Measurements from ENCODE around the gene PTPRB.

Gene PTPRB

DNA sequence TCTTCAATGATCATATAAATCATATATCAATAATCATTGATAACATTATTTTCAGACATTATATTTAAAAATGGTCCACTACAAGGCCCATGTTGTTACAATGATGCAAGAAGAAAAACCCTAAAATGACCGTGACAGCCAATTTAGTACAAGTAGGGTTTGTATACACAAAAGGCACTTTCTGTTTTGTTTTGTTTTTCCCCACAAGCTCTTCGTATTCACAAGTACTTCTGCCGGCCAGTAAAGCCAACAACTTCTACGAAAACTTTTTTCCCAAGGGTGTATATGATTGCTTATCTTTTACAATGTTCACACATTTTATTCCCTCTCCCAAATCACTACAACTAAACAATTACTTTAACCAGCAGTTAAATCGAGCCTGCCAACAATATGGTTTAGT is 9.6 kb downstream of the PTPRB start:
- ATAC-seq (replicated peaks): no peak
- H3K27me3 Mint-ChIP-seq: peaks cover 11 to 19% of the 10 kb centered on the region in 2 donors
- no peaks in the 10 kb centered on the region for H3K36me3 Mint-ChIP-seq
- peaks cover 0 to 5% of the 10 kb centered on the region in 2 donors for H3K9me3 Mint-ChIP-seq
- no peaks in the 10 kb centered on the region for H3K4me1 Mint-ChIP-seq
- DNase-seq: no peak
- H3K27ac Mint-ChIP-seq: no peak overlapping the region
- H3K4me3 Mint-ChIP-seq: no peak overlapping the region

DNA sequence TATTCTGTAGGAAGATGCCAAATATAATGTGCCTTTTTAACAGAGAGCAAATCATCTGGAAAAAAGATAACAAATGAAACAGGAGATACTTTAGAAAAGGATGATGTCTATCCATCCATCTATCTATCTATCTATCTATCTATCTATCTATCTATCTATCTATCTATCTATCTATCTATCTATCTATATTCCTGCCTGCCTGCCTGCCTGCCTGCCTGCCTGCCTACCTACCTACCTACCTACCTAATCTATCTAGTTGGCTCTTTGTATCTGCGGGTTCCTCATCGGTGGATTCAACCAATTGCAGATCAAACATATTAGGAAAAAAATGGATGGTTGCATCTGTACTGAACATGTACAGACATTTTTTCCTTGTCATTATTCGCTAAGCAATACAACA is 11.0 kb downstream of the PTPRB start:
- H3K9me3 Mint-ChIP-seq: peaks cover 0 to 3% of the 10 kb centered on the region in 2 donors
- H3K27ac Mint-ChIP-seq: no peak overlapping the region
- H3K36me3 Mint-ChIP-seq: no peaks in the 10 kb centered on the region
- no peak overlapping the region for H3K4me3 Mint-ChIP-seq
- no peaks in the 10 kb centered on the region for H3K4me1 Mint-ChIP-seq
- DNase-seq (no peak), ATAC-seq (replicated peaks) (no peak)
- H3K27me3 Mint-ChIP-seq: peaks cover 11 to 19% of the 10 kb centered on the region in 2 donors

DNA sequence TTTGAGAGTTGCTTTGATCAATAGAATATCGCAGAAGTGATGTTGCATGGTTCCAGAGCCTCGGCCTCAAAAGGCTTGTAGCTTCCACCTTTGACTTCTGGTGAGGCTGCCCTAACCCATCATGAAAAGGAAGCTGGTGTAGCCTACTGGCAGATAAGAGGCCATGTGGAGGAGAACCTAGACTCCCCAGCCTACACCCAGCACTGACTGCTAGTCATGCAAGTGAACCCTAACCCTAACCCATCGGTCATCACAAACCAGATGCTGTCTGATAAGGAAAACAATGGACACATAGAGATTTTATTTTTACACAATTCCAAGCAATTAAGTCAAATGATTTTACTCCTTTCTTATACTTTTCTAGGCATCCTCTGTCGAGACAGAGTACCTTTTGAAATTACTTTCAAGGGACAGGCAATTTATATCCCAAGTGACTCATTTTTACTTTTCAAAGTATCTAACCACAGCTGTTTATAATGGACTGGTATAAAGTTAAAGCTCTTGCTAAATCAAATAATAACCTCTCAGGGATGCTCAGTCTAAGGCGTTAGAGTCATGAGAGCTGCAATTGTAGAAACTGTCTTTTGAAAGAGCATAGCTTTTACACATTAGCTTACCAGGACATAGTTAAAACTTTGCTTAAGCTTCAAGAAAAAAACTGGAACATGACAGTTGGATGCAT is 17.6 kb downstream of the PTPRB start:
- H3K4me1 Mint-ChIP-seq: no peaks in the 10 kb centered on the region
- H3K9me3 Mint-ChIP-seq: no peaks in the 10 kb centered on the region
- no peaks in the 10 kb centered on the region for H3K36me3 Mint-ChIP-seq
- peaks cover 8 to 10% of the 10 kb centered on the region in 2 donors for H3K27me3 Mint-ChIP-seq
- DNase-seq: no peak
- no peak overlapping the region for H3K4me3 Mint-ChIP-seq
- no peak overlapping the region for H3K27ac Mint-ChIP-seq
- no peak for ATAC-seq (replicated peaks)

DNA sequence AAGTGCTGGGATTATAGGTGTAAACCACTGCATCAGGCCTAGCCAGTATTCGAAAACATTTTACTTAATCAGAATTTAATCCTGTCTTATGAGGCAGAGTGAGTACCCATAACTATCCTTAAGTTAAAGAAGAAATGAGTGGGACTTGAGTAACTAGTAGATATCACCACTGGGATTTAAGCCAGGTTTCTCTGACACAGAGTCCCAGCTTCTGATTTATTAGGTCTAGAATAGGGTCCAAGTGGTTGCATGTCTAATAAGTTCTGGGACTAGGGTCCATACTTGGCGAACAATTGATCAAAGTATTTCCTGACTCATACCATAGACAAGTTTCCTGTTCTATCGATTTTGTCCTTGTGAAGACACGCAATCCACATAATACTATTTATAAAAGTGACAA is 18.9 kb downstream of the PTPRB start:
- ATAC-seq (replicated peaks) (no peak), DNase-seq (no peak)
- no peaks in the 10 kb centered on the region for H3K4me1 Mint-ChIP-seq

DNA sequence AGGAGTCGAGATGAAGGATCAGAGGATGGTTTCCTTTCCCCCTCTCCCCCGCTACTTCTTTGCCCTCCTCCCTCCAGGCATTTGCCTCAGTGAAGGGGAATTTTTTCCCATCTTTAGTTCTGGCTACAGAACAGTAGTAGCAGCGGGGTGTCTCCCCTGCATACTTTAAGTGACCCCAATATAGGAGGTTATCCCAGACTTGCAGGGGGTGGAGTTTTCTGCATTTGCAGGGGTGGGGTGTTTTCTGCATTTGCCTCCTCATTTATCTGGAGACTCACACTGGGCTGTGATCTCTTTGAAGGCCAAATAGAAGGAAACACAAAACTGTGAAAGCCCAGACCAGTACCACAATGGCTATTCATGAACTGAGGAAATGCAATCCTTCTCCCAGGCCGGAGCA is 19.8 kb downstream of the PTPRB start:
- no peaks in the 10 kb centered on the region for H3K4me1 Mint-ChIP-seq
- no peak overlapping the region for H3K27ac Mint-ChIP-seq
- no peaks in the 10 kb centered on the region for H3K36me3 Mint-ChIP-seq
- no peaks in the 10 kb centered on the region for H3K9me3 Mint-ChIP-seq
- H3K27me3 Mint-ChIP-seq: peaks cover 15 to 16% of the 10 kb centered on the region in 2 donors
- H3K4me3 Mint-ChIP-seq: no peak overlapping the region
- ATAC-seq (replicated peaks) (no peak), DNase-seq (no peak)

More for the DNA sequence above, 18.9 kb downstream of the PTPRB start:
- Mint-ChIP-seq H3K9me3 (no peaks in the 10 kb centered on the region), H3K27me3 (peaks cover 11 to 15% of the 10 kb centered on the region in 2 donors), H3K27ac (no peak overlapping the region), H3K4me3 (no peak overlapping the region), H3K36me3 (no peaks in the 10 kb centered on the region)

DNA sequence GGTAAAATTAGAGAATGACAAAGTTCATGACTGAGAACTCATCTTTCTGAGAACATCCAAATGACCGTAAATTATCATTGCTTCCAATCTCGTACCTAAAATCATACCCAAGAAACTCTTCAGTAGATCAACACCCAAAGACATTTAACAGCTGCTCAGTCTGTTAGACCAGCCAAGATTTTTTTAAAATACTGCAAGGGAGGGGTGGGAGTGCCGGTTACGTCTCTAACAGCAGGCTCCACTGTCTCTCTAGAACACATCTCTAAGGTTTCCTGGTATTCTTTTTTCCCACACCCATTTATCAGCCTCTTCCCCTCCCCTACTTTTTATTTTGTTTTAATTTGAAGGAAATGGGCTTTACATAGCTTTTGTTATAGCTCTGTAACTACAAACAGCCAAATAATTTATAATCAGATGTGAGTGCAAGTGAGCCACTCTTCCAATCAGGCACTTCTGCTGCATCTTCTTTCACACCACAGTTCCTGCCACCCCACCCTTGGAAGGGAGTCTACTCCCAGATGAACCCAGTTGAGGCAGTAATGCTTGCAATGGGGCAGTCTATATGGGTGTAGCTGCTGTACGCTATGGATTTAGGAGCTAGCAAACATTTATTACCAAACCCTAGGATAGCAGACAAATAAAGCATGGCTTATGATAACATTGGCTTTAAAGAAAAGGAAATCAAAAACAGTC is 21.9 kb downstream of the PTPRB start:
- no peak overlapping the region for H3K27ac Mint-ChIP-seq
- H3K9me3 Mint-ChIP-seq: no peaks in the 10 kb centered on the region
- peaks cover 23 to 28% of the 10 kb centered on the region in 2 donors for H3K27me3 Mint-ChIP-seq
- H3K4me3 Mint-ChIP-seq: no peak overlapping the region
- no peaks in the 10 kb centered on the region for H3K36me3 Mint-ChIP-seq
- H3K4me1 Mint-ChIP-seq: peaks cover 3% of the 10 kb centered on the region in 2 donors
- no peak for DNase-seq
- ATAC-seq (replicated peaks): no peak

DNA sequence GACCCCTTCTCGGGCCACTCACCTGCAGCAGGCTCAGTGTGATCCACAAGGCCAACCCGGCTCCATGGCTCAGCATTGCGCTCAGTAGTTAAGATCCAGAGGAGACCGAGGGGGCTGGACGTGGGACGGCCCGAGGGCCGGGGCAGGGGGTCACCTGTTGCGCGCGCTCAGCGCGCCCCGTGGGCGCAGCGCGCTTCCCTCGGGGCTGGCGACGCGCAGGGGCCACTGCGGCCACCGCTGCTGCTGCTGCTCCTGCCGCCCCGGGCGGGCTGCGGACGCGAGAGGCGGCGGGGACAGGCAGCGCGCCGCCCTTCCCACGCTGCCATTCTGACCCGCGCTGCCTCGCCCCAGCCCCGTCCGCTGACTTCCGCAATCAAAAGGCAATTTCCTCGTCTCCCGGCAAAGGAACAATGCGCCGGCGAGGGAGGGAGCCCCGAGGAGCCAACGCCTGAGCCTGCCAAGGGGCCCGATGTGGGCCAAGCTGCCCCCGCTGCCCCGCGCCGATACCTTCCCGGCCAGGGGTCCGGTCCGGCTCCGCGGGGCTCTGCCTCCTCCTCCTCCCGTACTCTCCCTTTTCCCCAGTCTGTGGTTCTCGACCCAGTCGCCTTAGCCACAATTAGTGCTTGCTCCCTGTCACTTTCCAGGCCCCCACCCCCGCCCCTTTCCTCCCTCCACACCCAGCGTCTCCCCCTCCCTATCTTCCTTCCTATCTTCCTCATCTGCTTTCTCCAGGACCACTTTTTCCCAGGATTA is 27.3 kb downstream of the PTPRB start:
- peak; percentile 63 to 71 for ATAC-seq (replicated peaks)
- Mint-ChIP-seq H3K27me3 (peaks cover 33 to 50% of the 10 kb centered on the region in 2 donors), H3K9me3 (no peaks in the 10 kb centered on the region), H3K4me1 (peaks cover 8 to 13% of the 10 kb centered on the region in 2 donors), H3K4me3 (peak overlapping the region; percentile 60), H3K36me3 (no peaks in the 10 kb centered on the region), H3K27ac (no peak overlapping the region)
- no peak for DNase-seq

DNA sequence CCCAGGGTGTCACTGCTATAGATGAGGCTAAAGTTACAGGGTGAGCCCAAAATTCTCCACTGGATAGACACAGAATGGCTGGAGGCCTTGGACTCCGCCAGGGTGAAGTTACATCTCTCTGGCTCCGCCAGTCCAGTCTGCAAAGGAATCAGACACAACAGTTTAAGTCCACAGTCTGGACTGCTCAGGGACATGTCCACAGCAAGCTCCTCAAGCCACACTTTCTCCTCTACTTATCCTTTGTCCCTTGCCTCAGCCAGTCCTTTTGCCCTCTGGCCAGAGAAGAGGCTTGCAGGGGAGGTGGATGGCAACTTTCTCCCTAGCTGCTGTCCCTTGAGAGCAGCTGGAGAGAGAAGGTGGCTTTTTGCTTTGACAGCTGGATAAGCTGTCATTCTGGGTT is 28.0 kb downstream of the PTPRB start:
- Mint-ChIP-seq H3K9me3 (peaks cover 0 to 1% of the 10 kb centered on the region in 2 donors), H3K4me1 (peaks cover 8 to 13% of the 10 kb centered on the region in 2 donors), H3K36me3 (no peaks in the 10 kb centered on the region), H3K27ac (no peak overlapping the region), H3K27me3 (peaks cover 33 to 49% of the 10 kb centered on the region in 2 donors), H3K4me3 (peak overlapping the region; percentile 22 to 60)
- DNase-seq (no peak), ATAC-seq (replicated peaks) (no peak)

DNA sequence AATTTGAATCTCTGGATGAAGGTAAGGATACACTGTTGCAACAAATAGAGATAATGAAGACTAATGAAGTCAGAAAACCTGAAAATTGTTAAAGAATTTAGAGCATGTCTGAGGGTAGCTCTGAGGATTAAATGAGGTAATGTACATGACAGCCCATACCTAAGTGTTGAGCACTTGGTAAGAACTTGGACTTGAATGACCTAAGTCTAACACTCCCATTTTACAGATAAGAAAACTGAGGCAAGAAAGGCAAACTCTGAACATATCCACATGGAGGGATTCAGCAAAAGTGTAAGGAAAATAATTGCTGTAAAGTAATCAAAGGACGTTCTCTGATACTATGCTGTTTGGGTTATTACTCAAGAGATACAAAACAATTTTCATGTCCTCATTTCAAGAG is 29.0 kb downstream of the PTPRB start:
- Mint-ChIP-seq H3K4me1 (peaks cover 8 to 13% of the 10 kb centered on the region in 2 donors), H3K27ac (no peak overlapping the region), H3K36me3 (no peaks in the 10 kb centered on the region), H3K27me3 (peaks cover 25 to 41% of the 10 kb centered on the region in 2 donors), H3K4me3 (no peak overlapping the region), H3K9me3 (peaks cover 0 to 1% of the 10 kb centered on the region in 2 donors)
- ATAC-seq (replicated peaks) (no peak), DNase-seq (no peak)

DNA sequence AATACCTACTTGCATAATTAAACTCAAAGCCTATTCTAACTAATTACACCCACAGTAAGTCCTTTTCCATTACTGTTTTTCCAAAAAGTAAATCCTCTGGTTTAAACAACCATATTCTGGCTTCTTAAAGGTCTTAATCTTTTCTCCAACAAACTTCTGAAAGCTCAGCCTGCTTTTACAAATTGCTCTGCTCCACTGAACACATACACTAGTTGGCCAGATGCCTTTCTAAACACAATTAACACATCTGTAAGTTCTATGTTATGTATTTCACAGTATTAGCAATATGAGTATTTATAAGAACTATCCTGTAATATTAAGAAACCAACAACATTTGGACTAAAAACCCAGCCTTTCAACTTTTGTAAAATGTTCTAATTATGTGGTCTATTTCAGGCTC is 30.1 kb downstream of the PTPRB start:
- Mint-ChIP-seq H3K4me3 (no peak overlapping the region), H3K27me3 (peaks cover 22 to 41% of the 10 kb centered on the region in 2 donors), H3K27ac (no peak overlapping the region), H3K4me1 (peaks cover 8 to 13% of the 10 kb centered on the region in 2 donors), H3K36me3 (no peaks in the 10 kb centered on the region), H3K9me3 (peaks cover 0 to 1% of the 10 kb centered on the region in 2 donors)
- ATAC-seq (replicated peaks) (no peak), DNase-seq (no peak)

DNA sequence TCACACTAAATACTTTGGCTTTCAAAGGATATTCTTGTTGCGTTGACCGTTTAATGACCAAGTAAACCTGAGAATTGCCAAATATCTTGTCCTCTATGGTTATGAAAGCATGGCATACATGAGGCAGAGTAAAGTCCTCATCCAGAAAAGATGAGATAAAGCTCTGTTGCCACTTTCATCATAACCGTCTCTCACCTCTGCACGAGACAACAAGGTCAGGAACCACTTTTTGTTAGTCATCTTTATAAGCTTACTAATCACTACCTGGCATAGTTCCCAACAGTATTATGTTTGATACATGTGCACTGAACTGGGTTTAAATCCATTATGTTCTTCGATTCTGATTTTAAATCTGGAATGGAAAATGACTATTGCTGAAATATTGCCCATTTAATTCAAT is 31.3 kb downstream of the PTPRB start:
- no peak for DNase-seq
- no peaks in the 10 kb centered on the region for H3K36me3 Mint-ChIP-seq

DNA sequence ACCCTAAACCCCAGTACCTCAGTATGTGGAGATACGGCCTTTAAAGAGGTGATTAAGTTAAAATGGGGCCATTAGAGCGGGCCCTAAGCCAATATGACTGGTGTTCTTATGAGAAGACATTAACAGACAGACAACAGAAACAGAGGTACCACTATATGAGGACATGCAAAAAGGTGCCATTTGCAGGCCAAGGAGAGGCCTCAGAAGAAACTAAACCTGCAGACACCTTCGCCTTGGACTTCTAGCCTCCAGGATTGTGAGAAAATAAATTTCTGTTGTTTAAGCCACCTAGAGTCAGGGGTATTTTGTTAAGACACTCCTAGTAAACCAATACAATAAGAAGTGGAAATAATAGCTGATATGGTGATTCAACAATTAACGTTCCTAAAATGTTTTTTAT is 32.6 kb downstream of the PTPRB start:
- no peak for DNase-seq
- H3K27ac Mint-ChIP-seq: no peak overlapping the region

More for the DNA sequence above, 31.3 kb downstream of the PTPRB start:
- H3K27me3 Mint-ChIP-seq: peaks cover 18 to 34% of the 10 kb centered on the region in 2 donors
- ATAC-seq (replicated peaks): no peak
- H3K4me1 Mint-ChIP-seq: peaks cover 8 to 13% of the 10 kb centered on the region in 2 donors
- H3K9me3 Mint-ChIP-seq: peaks cover 0 to 1% of the 10 kb centered on the region in 2 donors
- H3K4me3 Mint-ChIP-seq: no peak overlapping the region
- no peak overlapping the region for H3K27ac Mint-ChIP-seq

DNA sequence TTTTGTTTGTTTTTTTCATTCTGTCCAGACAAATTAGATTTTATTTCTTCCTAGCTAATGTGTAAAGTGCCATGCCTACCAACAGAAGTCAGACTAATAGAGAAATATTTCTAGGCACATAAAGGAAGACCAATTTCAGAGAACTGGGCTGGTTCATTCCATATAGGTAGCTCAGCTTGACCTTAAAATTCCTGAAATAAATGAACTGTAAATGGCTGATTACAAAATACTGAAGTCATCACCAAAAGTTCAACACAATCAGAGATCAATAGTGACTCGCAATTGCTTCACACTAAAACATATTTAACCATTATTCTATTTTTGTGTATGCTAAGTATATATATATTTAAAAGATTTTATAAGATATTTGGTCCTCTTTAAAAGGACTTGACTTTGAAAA is 34.2 kb downstream of the PTPRB start:
- Mint-ChIP-seq H3K27me3 (peaks cover 4 to 8% of the 10 kb centered on the region in 2 donors), H3K27ac (no peak overlapping the region), H3K4me3 (no peak overlapping the region), H3K9me3 (peaks cover 0 to 1% of the 10 kb centered on the region in 2 donors), H3K4me1 (no peaks in the 10 kb centered on the region), H3K36me3 (no peaks in the 10 kb centered on the region)
- DNase-seq (no peak), ATAC-seq (replicated peaks) (no peak)

More for the DNA sequence above, 32.6 kb downstream of the PTPRB start:
- no peak for ATAC-seq (replicated peaks)
- peaks cover 4 to 5% of the 10 kb centered on the region in 2 donors for H3K4me1 Mint-ChIP-seq
- H3K4me3 Mint-ChIP-seq: no peak overlapping the region
- peaks cover 10 to 24% of the 10 kb centered on the region in 2 donors for H3K27me3 Mint-ChIP-seq
- H3K9me3 Mint-ChIP-seq: peaks cover 0 to 1% of the 10 kb centered on the region in 2 donors
- no peaks in the 10 kb centered on the region for H3K36me3 Mint-ChIP-seq

DNA sequence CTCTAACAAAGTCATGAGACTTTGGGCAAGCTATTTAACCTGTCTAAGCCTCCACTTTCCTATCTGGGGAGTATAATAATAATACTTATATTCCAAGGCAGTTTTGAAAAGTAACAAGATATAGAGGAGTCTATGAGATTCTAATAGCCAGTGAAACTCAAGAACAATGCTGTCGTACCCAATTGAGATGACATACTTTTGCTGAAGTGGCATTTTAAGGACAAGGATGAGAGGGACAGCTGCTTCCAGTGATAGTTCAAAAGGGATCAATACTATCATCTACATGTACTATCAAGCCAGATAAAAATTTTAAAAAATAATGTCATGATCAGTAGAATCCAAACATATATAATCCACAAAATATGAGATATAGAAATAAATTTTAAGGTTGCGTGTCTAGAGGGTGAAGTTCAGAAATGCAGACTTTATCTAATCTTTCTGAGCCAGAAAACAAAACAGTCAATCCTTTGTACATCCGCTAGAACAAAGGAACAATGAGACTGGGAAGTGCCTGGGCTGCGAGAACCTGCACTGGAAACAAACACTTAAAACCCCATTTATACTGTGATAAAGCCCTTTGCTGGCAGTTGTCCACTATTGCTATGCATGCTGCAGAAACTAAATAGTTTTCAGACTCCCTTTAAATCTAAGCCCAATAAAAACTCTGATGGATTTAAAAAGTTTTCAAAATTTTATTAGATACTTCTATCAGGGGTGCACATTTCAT is 38.6 kb downstream of the PTPRB start:
- Mint-ChIP-seq H3K4me1 (no peaks in the 10 kb centered on the region), H3K36me3 (no peaks in the 10 kb centered on the region), H3K27me3 (peaks cover 0 to 4% of the 10 kb centered on the region in 2 donors), H3K27ac (no peak overlapping the region), H3K9me3 (peaks cover 4% of the 10 kb centered on the region in 2 donors), H3K4me3 (no peak overlapping the region)
- ATAC-seq (replicated peaks) (no peak), DNase-seq (no peak)
